22Rv1 (cell line): ENCODE measurements around the gene NCF2.

Source experiments
- CTCF ChIP-seq: fragments of 450-650 bp; IDR thresholded peaks from 2 replicates; pipeline ENCODE4 v1.5.1; 2017; ENCODE audit warnings: mild to moderate bottlenecking
- ZFX ChIP-seq: fragments of 450-650 bp; IDR thresholded peaks from 2 replicates; pipeline ENCODE4 v1.6.1; 2017; ENCODE audit warnings: antibody characterized with exemption, borderline replicate concordance

GRCh38 chr1:183622013-183622412 lies 31.8 kb upstream of the NCF2 start:
- TF ChIP-seq CTCF (no peak), ZFX (no peak)
